Measurements from ENCODE around the gene ABCC5. TPM values are rescaled to one million over a fixed set of nuclear protein-coding genes. Genes with fewer than 3 reads are reported as not detected.
A peak's percentile ranks its signal among the peaks of the same experiment; 100 is the strongest.

Gene ABCC5
- total RNA-seq, 1 donor from 2014 or later: 52.0 TPM

- H2AFZ ChIP-seq (ENCODE audit: low read depth, low read length): no peak overlapping the region
- H3K4me2 ChIP-seq (ENCODE audit: low read length): no peak overlapping the region
- H3K4me1 Mint-ChIP-seq (ENCODE audit: low read depth, unreplicated experiment): no peaks in the 10 kb centered on the region
Measured at GRCh38 chr3:183895774-183896173, 121.9 kb downstream of the ABCC5 start.

DNA sequence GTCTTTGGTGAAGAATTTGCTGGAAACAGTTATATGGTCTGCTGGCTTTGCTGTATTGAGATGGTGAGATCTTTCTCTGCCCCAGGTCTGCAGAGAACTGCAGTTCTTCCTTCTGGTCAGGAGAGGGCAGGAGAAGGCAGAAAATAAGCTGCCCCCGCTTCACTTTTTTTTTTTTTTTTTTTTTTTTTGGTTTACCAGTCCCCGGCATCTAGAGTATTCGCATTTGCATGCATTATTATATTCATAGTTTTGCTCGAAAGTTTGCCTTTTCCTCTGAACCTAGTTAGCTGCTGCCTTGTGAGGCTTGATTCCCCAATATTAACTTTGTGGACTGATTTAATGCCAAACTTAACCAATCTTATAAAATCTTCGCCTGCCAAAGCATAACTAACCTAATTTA, 122.4 kb downstream of the ABCC5 start:
- Histone ChIP-seq H3K4me3 (ENCODE audit: insufficient read depth, low read depth, low read length) (no peak overlapping the region), H3K27me3 (ENCODE audit: insufficient read depth, low read length) (peaks cover 12% of the 10 kb centered on the region), H3K9me3 (ENCODE audit: insufficient read depth, low read depth, low read length) (no peaks in the 10 kb centered on the region), H3K79me2 (ENCODE audit: insufficient read depth, low read length) (no peaks in the 10 kb centered on the region), H3K4me1 (ENCODE audit: insufficient read depth, low read length) (no peaks in the 10 kb centered on the region), H3K36me3 (ENCODE audit: insufficient read depth, low read length) (no peaks in the 10 kb centered on the region), H3K27ac (ENCODE audit: low read depth, low read length) (no peak overlapping the region), H2AFZ (ENCODE audit: low read depth, low read length) (no peak overlapping the region), H4K20me1 (ENCODE audit: insufficient read depth, low read length) (no peaks in the 10 kb centered on the region), H3K4me2 (ENCODE audit: low read length) (no peak overlapping the region), H3K9ac (ENCODE audit: low read length) (no peak overlapping the region)
- no peaks in the 10 kb centered on the region for H3K36me3 Mint-ChIP-seq (ENCODE audit: low read depth, unreplicated experiment)
- FAIRE-seq (no peak), DNase-seq (ENCODE audit: low read depth) (peak; percentile 7)
- TF ChIP-seq, protein P1, sequence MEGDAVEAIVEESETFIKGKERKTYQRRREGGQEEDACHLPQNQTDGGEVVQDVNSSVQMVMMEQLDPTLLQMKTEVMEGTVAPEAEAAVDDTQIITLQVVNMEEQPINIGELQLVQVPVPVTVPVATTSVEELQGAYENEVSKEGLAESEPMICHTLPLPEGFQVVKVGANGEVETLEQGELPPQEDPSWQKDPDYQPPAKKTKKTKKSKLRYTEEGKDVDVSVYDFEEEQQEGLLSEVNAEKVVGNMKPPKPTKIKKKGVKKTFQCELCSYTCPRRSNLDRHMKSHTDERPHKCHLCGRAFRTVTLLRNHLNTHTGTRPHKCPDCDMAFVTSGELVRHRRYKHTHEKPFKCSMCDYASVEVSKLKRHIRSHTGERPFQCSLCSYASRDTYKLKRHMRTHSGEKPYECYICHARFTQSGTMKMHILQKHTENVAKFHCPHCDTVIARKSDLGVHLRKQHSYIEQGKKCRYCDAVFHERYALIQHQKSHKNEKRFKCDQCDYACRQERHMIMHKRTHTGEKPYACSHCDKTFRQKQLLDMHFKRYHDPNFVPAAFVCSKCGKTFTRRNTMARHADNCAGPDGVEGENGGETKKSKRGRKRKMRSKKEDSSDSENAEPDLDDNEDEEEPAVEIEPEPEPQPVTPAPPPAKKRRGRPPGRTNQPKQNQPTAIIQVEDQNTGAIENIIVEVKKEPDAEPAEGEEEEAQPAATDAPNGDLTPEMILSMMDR (IDR thresholded peaks at IDR 0.05; ENCODE audit: insufficient read depth, low read depth, low read length): peak; percentile 92
- no peak for TF ChIP-seq EZH2 (IDR thresholded peaks at IDR 0.05; ENCODE audit: insufficient read depth, low read length)
- no peak overlapping the region for H3K27ac Mint-ChIP-seq (ENCODE audit: unreplicated experiment)
- no peaks in the 10 kb centered on the region for H3K4me1 Mint-ChIP-seq (ENCODE audit: low read depth, unreplicated experiment)
- no peak overlapping the region for H3K4me3 Mint-ChIP-seq (ENCODE audit: unreplicated experiment)
- H3K27me3 Mint-ChIP-seq (ENCODE audit: low read depth, unreplicated experiment): peaks cover 40% of the 10 kb centered on the region
- H3K9me3 Mint-ChIP-seq (ENCODE audit: unreplicated experiment): peaks cover 2% of the 10 kb centered on the region

More at GRCh38 chr3:183895774-183896173, 121.9 kb downstream of the ABCC5 start:
- no peak overlapping the region for H3K27ac ChIP-seq (ENCODE audit: low read depth, low read length)
- H3K27me3 ChIP-seq (ENCODE audit: insufficient read depth, low read length): peaks cover 12% of the 10 kb centered on the region
- Mint-ChIP-seq H3K36me3 (ENCODE audit: low read depth, unreplicated experiment) (no peaks in the 10 kb centered on the region), H3K27ac (ENCODE audit: unreplicated experiment) (no peak overlapping the region), H3K9me3 (ENCODE audit: unreplicated experiment) (peaks cover 3% of the 10 kb centered on the region), H3K27me3 (ENCODE audit: low read depth, unreplicated experiment) (peaks cover 42% of the 10 kb centered on the region), H3K4me3 (ENCODE audit: unreplicated experiment) (no peak overlapping the region)
- TF ChIP-seq EZH2 (IDR thresholded peaks at IDR 0.05; ENCODE audit: insufficient read depth, low read length): no peak
- TF ChIP-seq, protein P1 (IDR thresholded peaks at IDR 0.05; ENCODE audit: insufficient read depth, low read depth, low read length): no peak
- H3K36me3 ChIP-seq (ENCODE audit: insufficient read depth, low read length): no peaks in the 10 kb centered on the region
- no peaks in the 10 kb centered on the region for H4K20me1 ChIP-seq (ENCODE audit: insufficient read depth, low read length)
- no peak overlapping the region for H3K9ac ChIP-seq (ENCODE audit: low read length)
- DNase-seq (ENCODE audit: low read depth) (no peak), FAIRE-seq (no peak)
- H3K79me2 ChIP-seq (ENCODE audit: insufficient read depth, low read length): no peaks in the 10 kb centered on the region
- H3K9me3 ChIP-seq (ENCODE audit: insufficient read depth, low read depth, low read length): no peaks in the 10 kb centered on the region
- no peak overlapping the region for H3K4me3 ChIP-seq (ENCODE audit: insufficient read depth, low read depth, low read length)
- H3K4me1 ChIP-seq (ENCODE audit: insufficient read depth, low read length): no peaks in the 10 kb centered on the region

GRCh38 chr3:183892610-183893214, 125.0 kb downstream of the ABCC5 start:
- FAIRE-seq (no peak), DNase-seq (ENCODE audit: low read depth) (no peak)
- no peak for TF ChIP-seq EZH2 (IDR thresholded peaks at IDR 0.05; ENCODE audit: insufficient read depth, low read length)
- TF ChIP-seq, protein P1 (IDR thresholded peaks at IDR 0.05; ENCODE audit: insufficient read depth, low read depth, low read length): no peak
- no peaks in the 10 kb centered on the region for H3K79me2 ChIP-seq (ENCODE audit: insufficient read depth, low read length)
- no peak overlapping the region for H3K4me3 Mint-ChIP-seq (ENCODE audit: unreplicated experiment)
- no peak overlapping the region for H3K27ac Mint-ChIP-seq (ENCODE audit: unreplicated experiment)
- no peaks in the 10 kb centered on the region for H3K4me1 ChIP-seq (ENCODE audit: insufficient read depth, low read length)
- no peak overlapping the region for H2AFZ ChIP-seq (ENCODE audit: low read depth, low read length)
- no peaks in the 10 kb centered on the region for H3K9me3 ChIP-seq (ENCODE audit: insufficient read depth, low read depth, low read length)
- peaks cover 41% of the 10 kb centered on the region for H3K27me3 Mint-ChIP-seq (ENCODE audit: low read depth, unreplicated experiment)
- no peaks in the 10 kb centered on the region for H3K9me3 Mint-ChIP-seq (ENCODE audit: unreplicated experiment)
- H3K36me3 ChIP-seq (ENCODE audit: insufficient read depth, low read length): no peaks in the 10 kb centered on the region
- H3K27ac ChIP-seq (ENCODE audit: low read depth, low read length): no peak overlapping the region
- no peak overlapping the region for H3K4me2 ChIP-seq (ENCODE audit: low read length)
- no peaks in the 10 kb centered on the region for H3K36me3 Mint-ChIP-seq (ENCODE audit: low read depth, unreplicated experiment)
- no peak overlapping the region for H3K9ac ChIP-seq (ENCODE audit: low read length)
- no peak overlapping the region for H3K4me3 ChIP-seq (ENCODE audit: insufficient read depth, low read depth, low read length)
- H4K20me1 ChIP-seq (ENCODE audit: insufficient read depth, low read length): no peaks in the 10 kb centered on the region
- H3K27me3 ChIP-seq (ENCODE audit: insufficient read depth, low read length): peaks cover 19% of the 10 kb centered on the region
- no peaks in the 10 kb centered on the region for H3K4me1 Mint-ChIP-seq (ENCODE audit: low read depth, unreplicated experiment)

All from astrocyte (in vitro differentiated cells and primary cell).